ENCODE results near the gene SPESP1.
"Not testable (repeated sequence)": the region's sequence is repeated elsewhere in the genome, so short reads cannot be mapped to it uniquely, and the experiment has no call there.

The SPESP1 gene

DNA sequence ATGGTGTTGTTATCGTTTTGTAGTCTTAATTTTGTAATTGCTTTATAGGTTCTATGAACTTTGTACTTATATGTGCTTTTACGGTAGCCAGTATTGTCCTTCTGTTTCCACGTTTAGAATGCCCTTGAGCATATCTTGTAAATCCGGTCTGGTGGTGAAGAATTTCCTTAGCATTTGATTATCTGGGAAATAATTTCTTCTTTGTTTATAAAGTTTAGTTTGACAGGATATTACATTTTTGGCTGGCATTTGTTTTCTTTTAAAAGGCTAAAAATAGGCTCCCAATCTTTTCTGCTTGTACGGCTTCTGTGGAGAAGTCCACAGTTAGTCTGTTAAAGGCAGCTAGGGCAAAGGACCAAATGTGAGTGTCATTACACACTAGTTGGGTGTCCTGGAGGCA lies 36.7 kb downstream of the SPESP1 start:
- no peak for FAIRE-seq

- FAIRE-seq = no peak
Observed at GRCh38 chr15:68967948-68968347, 37.6 kb downstream of the SPESP1 start.

- no peak for FAIRE-seq
Observed at GRCh38 chr15:68969298-68969697, 39.0 kb downstream of the SPESP1 start.

GRCh38 chr15:68972201-68973065 lies 42.1 kb downstream of the SPESP1 start:
- no peak for FAIRE-seq

DNA sequence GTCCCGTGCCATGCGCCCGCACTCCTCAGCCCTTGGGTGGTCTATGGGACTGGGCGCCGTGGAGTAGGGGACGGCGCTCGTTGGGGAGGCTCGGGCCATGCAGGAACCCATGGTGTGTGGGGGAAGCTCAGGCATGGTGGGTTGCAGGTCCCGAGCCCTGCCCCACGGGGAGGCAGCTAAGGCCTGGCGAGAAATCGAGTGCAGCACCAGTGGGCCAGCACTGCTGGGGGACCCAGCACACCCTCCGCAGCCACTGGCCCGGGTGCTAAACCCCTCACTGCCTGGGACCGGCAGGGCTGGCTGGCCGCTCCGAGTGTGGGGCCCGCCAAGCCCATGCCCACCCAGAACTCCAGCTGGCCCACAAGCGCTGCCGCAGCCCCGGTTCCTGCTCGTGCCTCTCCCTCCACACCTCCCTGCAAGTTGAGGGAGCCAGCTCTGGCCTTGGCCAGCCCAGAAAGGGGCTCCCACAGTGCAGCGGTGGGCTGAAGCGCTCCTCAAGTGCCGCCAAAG lies 45.4 kb downstream of the SPESP1 start:
- not testable (repeated sequence) for FAIRE-seq

DNA sequence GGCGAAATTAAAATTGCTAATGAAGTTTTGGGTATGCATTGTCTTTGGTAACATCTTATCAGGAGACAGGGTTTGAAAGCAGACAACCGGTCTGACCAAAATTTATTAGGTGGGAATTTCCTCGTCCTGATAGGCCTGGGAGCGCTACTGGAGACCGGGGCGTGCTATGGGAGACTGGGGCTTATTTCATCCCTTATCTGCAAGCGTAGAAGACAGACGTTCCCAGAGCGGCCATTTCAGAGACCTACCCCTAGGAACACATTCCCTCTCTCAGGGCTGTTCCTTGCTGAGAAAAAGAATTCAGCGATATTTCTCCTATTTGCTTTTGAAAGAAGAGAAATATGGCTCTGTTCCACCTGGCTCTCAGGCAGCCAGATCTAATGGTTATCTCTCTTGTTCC lies 47.1 kb downstream of the SPESP1 start:
- FAIRE-seq = not testable (repeated sequence)

GRCh38 chr15:68979006-68979405 lies 48.7 kb downstream of the SPESP1 start:
- no peak for FAIRE-seq

GRCh38 chr15:68979816-68980215 lies 49.5 kb downstream of the SPESP1 start:
- no peak for FAIRE-seq

DNA sequence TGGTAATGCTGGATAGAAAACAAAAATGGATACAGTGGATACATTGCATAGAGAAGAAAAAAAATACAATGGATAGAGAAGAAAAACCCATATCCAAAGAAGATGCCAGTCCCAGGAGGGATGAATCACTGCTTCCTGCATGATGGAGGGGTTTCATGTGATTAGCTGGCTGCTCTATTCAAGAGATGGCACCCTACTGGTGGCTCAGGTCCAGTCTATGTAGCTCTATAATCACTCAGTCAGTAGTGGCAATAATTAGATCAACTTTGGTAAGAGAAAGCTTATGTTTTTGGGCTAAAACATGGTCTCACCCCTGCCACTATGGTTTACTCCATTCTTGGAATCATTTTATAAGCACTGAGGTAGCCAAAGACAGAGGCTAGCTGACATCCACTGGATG lies 50.5 kb downstream of the SPESP1 start:
- no peak for FAIRE-seq

- FAIRE-seq = no peak
Observed at GRCh38 chr15:68981941-68982340, 51.6 kb downstream of the SPESP1 start.

DNA sequence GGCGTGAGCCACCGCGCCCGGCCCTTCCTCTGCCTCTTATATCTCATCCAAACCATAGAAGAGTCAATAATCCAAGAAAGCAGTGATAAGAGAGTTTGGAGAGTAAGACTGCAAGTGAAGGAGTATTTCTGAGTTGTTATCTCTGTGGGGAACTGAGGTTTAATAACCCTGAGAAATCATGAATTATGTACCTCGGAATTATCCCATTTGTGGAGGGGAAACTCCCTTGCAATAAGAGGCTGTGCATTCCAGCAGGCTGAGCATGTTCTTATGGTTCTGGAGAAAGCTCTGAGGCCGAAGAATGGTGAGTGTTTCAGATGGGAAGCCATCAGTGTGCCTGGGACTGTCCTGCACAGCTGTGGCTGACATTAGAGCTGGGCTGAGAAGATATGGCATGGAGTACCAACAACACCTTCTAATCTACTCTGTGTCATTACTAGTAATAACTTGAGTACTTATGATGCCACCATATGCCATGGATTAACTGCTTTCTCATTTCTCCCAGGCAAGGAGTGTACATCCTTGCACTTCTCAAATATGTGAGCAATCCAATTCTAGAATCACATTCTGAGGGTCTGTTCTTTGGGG lies 52.7 kb downstream of the SPESP1 start:
- FAIRE-seq = no peak

GRCh38 chr15:68983961-68984481 lies 53.7 kb downstream of the SPESP1 start:
- FAIRE-seq = no peak

DNA sequence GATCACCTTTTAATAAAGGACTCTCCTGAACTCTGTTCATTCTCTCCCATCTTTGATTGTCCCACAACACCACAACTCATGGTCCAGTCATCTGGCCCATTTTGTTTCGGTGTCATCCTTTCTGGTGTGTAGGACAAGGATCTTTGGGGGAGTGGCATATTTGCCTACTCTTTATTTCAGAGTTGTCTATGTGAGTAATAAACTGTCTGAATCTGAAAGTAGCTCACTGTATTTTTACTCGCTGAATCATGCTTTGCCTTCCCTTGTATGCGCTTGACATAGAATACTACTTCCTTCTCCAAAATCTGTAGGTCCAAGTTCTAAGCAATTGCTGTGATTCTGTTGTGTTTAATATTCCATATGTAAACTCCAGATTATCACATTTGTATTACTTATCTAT lies 54.3 kb downstream of the SPESP1 start:
- FAIRE-seq = no peak

- no peak for FAIRE-seq
Observed at GRCh38 chr15:68985361-68985891, 55.1 kb downstream of the SPESP1 start.

GRCh38 chr15:68986322-68986721 lies 56.0 kb downstream of the SPESP1 start:
- FAIRE-seq = no peak

- no peak for FAIRE-seq
Observed at GRCh38 chr15:68987120-68987519, 56.8 kb downstream of the SPESP1 start.

DNA sequence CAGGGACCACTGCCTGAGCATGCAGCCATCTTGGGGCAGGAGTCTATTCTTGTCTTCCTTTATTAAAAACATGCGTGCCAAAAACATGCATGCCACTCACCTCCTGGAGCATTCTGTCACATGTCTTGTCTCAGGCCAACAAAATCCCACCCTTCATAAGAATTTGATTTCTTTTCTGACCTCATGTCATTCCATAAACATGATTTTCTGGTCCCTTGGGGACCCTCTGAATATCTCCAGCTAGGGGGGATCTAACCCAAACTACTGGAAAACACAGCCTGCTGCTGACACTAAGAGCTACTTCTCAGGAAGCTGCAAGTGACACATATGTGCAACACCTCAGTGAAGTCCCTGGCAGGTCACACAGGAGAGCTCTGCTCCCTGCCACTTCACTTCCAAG lies 57.4 kb downstream of the SPESP1 start:
- FAIRE-seq = no peak

DNA sequence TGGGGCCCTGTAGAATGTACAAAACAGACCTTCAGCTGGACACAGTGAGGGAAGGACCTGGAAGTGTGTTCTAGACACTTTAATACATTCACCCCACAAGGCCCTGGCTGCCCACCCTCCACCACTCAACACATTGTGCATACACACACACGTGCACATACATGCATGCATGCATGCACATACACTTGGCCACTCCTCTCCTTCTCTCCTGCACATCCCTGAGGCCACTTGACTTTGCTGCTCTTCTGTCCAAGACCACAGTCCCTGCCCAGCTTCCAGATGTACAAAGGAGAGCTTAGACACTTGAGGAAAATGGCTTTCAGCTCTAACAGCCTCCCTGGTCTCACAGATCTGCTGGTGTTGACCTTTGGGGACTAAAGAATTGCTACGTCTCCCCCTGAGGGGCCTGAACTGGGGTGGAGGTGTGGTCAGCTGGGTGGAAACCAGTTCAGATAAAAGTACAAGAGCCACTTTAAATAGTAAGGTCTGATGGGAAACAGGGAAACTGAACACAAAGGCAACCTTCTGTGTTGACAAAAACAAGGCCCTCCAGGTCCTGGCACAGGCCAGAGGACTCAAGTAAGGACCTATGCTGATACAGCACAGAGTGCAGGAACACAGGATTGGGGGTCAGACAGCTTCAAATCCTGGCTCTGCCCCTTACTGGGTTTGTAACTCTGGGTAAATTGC lies 59.4 kb downstream of the SPESP1 start:
- no peak for FAIRE-seq

DNA sequence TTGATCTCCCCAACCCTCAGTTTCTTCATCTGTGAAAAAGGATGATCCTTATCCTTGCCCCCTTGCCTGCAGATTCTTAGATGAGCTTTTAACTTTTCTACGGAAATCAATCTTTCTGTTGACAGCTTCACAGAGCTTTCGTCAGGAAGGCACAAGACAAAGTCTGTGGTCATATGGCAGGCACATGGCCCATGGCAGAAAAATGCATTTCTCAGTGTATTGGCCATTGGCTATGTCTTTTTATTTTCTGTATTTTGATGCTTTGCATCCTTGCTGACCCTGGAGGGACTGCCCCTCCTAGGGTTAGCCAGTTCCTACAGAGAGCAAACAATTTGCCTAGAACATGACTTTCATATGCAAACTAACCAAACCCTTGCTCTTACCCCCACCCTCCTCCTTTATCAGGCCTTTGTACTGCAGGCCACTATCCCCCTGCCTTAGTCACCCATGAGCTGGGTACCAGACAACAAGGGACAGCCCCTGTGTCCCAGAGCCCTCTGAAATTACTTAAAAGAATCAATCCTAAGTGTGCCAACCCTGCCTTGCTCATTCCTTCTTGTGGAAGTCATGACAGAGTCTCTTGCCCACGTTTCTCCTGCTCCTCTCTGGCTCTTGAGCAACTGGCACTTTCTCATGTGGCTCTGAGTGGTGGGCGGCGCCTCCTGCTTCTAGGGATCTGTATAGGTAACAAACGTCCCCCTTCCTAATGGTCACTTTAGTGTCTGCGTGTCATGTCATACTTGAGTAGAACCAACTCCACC lies 60.1 kb downstream of the SPESP1 start:
- FAIRE-seq = no peak

DNA sequence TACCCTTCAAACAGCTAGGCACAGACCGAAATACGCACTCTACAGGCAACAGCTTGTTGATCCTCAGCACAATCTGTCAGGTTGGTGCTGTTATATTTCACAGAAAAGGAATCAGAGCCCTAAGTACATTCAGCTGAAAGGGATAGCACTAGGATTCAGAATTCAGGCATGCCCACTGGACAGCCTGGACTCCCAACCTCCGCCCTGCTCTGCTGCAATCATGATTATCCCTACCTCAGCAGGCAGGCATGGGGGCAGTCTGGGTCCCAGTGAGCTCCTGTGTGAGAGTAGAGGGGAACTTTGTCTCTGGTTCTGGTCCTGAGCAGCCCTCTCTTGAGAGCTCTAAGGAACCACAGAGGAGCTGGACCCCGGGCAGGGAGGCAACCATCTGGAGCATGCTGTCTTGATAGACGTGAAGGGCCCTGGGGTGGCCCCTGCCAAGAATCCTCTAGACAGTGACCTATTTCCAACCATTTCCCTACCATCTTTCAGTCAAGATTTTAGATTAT lies 60.7 kb downstream of the SPESP1 start:
- no peak for FAIRE-seq

DNA sequence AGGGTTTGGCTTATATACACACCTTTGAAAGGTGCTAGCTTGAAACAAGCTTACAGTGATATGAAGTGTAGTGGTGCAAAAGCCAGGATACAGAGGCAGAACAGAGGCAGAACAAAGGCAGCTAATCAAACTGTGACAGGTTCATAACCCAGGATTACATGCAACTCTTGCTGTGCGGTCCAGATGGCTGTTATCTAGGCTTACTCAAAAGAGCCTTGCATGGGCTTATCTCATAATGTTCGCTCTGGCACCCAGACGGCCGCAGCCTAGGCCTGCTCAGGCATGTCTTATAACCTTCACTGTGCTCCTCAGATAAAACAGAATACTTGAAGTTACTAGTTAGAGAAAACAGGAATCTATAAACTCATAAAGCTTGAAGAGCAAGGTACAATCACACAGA lies 61.4 kb downstream of the SPESP1 start:
- FAIRE-seq = no peak

- FAIRE-seq = no peak
Observed at GRCh38 chr15:68992696-68993095, 62.4 kb downstream of the SPESP1 start.

Measured in G401.6 (cell line).